NOMO-1 treated with dmso at 0.1 percent for 144 hours (cell line): ENCODE results near the gene RALGAPA2.
"Not testable (repeated sequence)": the region's sequence is repeated elsewhere in the genome, so short reads cannot be mapped to it uniquely, and the experiment has no call there.

ENCODE experiments used
- DNase-seq: peaks from one replicate; lab custom pipeline; 2025; ENCODE audit not compliant: unreplicated experiment; lab: John Stamatoyannopoulos, UW

The RALGAPA2 gene

DNA sequence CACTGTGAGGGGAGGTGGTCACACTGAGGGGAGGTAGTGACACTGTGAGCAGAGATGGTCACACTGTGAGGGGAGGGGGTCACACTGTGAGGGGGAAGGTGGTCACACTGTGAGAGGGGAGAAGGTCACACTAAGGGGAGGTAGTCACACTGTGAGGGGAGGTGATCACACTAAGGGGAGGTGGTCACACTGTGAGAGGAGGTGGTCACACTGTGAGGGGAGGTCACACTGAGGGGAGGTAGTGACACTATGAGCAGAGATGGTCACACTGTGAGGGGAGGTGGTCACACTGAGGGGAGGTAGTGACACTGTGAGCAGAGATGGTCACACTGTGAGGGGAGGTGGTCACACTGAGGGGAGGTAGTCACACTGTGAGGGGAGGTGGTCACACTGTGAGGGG, 356.9 kb downstream of the RALGAPA2 start:
- not testable (repeated sequence) for DNase-seq

DNA sequence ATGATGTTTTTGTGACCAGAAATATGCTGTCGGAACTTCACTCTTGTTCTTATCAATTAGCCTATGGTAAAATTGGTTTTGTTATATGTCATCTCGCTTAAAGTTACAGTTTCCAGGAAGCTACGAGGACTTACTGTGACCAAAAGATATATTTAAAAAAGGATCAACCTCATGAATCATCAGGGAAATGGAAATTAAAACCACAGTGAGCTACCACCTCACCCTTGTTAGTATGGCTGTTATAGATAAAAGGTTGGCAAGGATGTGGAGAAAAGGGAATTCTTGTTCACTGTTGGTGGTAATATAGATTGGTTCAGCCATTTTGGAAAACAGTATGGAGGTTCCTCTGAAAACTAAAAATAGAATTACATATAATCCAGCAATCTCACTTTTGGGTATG, 358.9 kb downstream of the RALGAPA2 start:
- no peak for DNase-seq

DNA sequence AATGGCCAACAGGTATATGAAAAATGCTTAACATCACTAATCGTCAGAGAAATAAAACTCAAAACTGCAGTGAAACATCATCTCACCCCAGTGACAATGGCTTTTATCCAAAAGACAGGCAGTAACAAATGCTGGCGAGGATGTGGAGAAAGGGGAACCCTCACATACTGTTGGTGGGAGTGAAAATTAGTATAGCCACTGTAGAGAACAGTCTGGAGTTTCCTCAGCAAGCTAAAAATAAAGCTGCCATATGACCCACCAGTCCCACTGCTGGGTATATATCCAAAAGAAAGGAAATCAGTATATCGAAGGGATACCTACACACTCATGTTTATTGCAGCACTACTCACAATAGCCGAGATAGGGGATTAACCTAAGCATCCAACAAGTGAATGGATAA, 368.0 kb downstream of the RALGAPA2 start:
- DNase-seq: no peak

DNA sequence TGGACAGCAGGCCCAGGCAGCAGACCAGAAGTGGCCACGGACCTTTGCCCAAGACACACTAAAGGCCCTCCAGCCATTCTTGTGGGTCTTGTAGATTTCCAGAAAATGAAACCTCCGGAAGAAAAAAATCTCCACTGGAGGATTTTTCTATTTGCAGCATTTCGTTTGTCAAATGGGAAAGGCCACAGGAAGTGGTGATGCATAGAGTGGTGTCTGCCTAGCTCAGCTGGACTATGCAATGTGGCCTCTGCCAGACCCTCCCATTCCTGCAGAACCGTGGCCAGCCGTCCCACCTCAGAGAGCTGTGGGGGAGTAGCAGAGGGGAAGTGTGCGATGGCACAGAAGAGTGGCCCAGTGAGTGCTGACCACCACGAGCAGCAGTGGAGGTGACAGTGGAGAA, 368.5 kb downstream of the RALGAPA2 start:
- DNase-seq: no peak
